ENCODE data around the gene TMEM51.

TMEM51 gene

GRCh38 chr1:15255582-15256149 lies 102.1 kb downstream of the TMEM51 start:
- DNase-seq, result no peak

- no peak for DNase-seq
Observed at GRCh38 chr1:15256584-15256983, 103.0 kb downstream of the TMEM51 start.

DNA sequence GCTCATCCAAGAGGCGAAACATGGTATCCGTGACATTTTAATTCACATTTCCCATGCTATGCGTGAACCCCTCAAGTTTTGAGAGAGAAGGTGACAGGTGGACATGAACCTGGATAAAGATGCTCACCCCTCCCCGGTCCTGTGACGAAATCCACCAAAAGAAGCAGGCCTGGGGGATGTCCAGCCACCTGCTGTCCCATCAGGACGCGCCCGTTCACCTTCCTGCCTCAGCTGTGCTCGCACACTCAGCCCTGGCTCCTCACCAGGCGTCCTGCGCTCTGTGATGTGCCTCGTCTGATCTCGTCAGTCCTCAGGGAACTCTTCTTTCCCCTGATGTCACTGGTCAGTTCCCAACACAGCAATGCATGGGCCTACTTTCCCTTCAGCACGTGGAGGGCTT lies 103.8 kb downstream of the TMEM51 start:
- no peak for DNase-seq

GRCh38 chr1:15258833-15259621 lies 105.5 kb downstream of the TMEM51 start:
- no peak for DNase-seq

DNA sequence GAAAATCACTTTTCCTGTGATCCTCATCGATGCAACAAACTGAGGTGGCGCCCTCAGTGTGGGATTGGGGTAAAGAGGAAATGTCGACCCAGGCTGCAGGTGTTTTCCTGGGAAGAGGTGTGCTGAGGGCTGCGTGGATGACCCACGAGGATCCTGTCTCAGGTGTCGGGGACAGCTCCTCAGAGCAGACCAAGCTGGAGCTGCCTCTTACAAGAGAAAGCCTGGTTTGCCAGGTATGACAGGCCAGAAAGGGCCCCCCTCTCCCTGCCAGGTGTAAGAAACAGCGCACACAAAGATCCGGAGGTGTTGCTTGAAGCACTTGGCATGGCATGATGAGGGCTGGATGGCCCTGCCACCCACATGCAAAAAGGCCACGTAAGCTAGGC lies 106.1 kb downstream of the TMEM51 start:
- no peak for DNase-seq

- DNase-seq, result no peak
Observed at GRCh38 chr1:15260418-15261154, 107.0 kb downstream of the TMEM51 start.

DNA sequence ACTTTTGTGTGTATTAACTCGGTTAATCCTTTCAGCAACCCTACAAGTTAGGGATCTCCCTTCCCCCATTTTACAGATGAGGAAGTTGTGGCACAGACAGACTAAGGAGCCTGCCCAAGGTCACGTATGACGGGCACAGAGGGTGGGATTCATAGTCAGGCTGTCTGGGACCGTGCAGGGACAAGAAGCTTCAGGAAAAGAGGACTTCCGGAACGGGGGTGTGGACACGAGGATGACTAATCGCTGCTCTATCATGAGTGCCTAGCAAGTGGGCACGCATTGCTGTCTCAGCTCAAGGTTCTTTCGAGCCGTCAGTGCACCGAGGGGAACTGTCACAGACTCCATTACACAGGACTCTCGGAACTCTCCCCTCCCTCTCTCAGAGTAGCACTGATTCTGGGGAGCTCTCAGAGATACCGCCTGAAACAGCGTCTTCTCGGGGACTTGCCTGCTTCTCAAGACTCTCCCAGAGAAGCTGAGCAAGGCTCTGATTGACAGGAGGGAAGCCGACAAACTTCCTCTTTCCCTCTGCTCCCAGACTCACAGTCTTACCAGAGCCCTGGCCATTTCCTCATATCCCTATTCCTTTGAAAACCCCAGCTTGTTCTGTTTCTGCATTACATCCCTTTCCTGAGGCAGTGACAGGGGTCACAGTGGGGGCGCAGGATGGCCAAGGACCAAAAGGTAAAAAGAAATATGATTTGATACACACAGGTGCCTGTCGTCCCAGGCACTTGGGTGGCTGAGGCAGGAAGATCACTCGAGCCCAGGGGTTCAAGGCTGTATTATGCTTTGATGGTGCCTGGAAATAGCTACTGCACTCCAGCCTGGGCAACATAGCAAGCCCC lies 107.8 kb downstream of the TMEM51 start:
- no peak for DNase-seq

DNA sequence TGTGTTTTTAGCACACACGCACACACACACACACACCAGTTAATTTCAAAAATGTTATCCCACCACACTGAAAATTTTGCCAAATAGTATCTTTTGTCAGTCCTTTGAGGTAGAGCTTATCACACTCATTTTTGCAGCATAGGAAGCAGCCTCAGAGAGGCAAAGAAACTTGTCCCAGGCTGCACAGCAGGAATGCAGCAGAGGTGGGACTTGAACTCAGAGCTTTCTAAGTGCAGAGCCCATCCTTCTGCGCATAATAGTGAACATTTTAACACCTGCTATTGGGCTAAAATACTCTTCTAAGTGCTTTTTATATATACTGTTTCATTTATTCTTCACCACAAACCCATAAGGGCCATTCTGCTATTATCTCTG lies 108.4 kb downstream of the TMEM51 start:
- no peak for DNase-seq

DNA sequence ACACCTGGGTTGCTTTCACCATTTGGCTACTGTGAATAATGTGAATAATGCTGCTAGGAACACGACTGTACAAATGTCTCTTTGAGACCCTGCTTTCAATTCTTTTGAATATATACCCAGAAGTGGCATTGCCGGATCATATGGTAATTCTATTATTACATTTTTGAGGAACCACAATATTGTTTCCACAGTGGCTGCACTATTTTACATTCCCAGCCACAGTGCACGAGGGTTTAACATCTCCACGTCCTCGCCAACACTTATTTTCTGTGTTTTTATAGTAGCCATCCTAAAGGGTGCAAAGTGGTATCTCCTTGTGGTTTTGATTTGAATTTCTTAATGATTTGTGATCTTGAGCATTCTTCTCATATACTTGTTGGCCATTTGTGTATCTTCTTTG lies 109.2 kb downstream of the TMEM51 start:
- DNase-seq, result no peak

DNA sequence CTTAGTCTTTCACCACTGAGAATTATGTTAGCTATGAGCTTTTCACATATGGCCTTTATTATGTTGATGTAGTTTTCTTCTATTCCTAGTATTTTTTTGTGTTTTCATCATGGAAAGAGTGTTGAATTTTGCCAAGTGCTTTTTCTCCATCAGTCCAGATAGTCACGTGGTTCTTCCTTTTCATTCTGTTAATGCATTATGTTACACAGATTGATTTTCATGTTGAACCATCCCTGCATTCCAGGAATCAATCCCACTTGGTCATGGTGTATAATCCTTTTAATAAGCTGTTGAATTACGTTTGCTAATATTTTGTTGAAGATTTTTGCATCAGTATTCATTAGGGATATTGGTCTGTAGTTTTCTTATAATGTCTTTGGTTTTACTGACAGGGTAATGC lies 111.2 kb downstream of the TMEM51 start:
- DNase-seq, result no peak
